Measurements from ENCODE around the gene CHST14. TPM values are rescaled to one million over a fixed set of nuclear protein-coding genes. Genes with fewer than 3 reads are reported as not detected.

Gene CHST14
- total RNA-seq (10 to 100 TPM; 13.1 to 13.3 TPM), polyA plus RNA-seq (1.7 TPM)

- no peaks in the 10 kb centered on the region for H3K27me3 ChIP-seq (ENCODE audit: insufficient read depth, low read length, poor library complexity, severe bottlenecking)
- peak; percentile 54 to 76 (median 58) for DNase-seq
- Mint-ChIP-seq H3K27me3 (no peaks in the 10 kb centered on the region), H3K4me1 (peaks cover 8 to 26% (median 16%) of the 10 kb centered on the region in 3 donors), H3K9me3 (no peaks in the 10 kb centered on the region), H3K4me3 (peak within 1 kb of the TSS; percentile 89 to 96 (median 90)), H3K36me3 (peaks cover 0 to 20% (median 0%) of the 10 kb centered on the region in 3 donors), H3K27ac (peak within 1 kb of the TSS; percentile 75 to 95 (median 88))
- ChIA-PET CTCF (interaction anchor here (1.2 to 2.0 kb wide), 2 partner anchors 13 to 30 kb away, joined by 3 to 5 read pairs; partner anchors contain the start of gene BAHD1), POLR2A (interaction anchor here (0.6 to 1.6 kb wide), 4 partner anchors 16 to 1133 kb away, joined by 4 to 6 read pairs (median 4); partner anchors contain the start of gene BAHD1)
- peak within 1 kb of the TSS; percentile 54 for H3K27ac ChIP-seq (ENCODE audit: low read depth, low read length)
- no peaks in the 10 kb centered on the region for H3K36me3 ChIP-seq (ENCODE audit: insufficient read depth, low read length)
- H3K4me1 ChIP-seq (ENCODE audit: insufficient read depth, low read length): peaks cover 27% of the 10 kb centered on the region
- H3K4me3 ChIP-seq (ENCODE audit: low read length): peak within 1 kb of the TSS; percentile 75
- no peaks in the 10 kb centered on the region for H3K9me3 ChIP-seq (ENCODE audit: low read length)
These were observed at the start of gene CHST14 for GRCh38 chr15:40470423-40471104. Gene CHST14 (plus strand): TSS chr15:40470984. CDS start chr15:40471214, 230 bp downstream.

DNA sequence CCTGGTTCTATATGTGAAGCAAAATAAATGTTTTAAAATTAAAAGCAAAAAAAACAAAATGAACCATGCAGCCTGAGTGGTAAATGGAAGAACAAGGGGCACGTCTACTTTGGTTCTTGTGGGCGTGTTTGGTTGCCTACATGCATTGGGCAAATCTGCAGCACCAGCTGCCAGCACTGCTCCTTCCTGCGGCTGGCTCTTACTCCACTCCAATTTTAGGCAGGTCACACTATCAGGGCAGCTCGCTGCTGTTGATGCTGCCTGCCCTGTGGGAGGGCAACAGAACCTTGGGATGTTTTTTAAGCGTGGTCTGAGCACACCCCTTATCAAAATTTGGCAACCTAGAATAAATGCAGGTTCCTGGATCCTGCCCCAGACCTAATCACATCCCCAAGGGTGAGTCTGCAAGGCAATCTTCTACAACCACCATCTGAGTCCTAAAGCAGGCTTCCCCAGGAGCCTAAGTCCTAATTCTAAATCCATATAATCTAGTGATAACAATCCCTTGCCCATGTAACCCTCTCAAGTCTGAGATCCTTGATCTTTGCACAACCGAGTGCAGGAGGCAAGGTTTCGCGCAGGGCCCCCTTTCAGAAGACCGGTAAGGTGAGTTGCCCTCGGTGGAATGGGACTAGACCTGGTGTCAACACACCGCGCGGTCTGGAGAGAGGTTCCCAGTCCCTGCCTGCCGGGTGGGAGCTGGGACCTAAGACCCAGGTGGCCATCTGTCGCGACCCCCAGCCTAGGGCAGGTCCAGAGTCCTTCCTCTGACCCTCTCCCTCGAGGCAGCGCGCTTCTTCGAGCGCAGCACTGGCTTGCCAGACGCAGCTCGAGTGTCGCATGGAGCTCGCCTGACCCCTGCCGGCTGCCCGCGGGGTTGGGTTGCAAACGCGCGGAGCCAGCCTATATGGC, 49.3 kb upstream of the CHST14 start:
- H3K4me3 ChIP-seq (ENCODE audit: low read length): no peak overlapping the region
- no peaks in the 10 kb centered on the region for H3K27me3 Mint-ChIP-seq

GRCh38 chr15:40424483-40425115, 46.2 kb upstream of the CHST14 start:
- H3K9me3 Mint-ChIP-seq: no peaks in the 10 kb centered on the region
- no peak for DNase-seq
- peaks cover 0 to 14% (median 2%) of the 10 kb centered on the region in 3 donors for H3K36me3 Mint-ChIP-seq
- H3K36me3 ChIP-seq (ENCODE audit: insufficient read depth, low read length): no peaks in the 10 kb centered on the region
- H3K4me3 ChIP-seq (ENCODE audit: low read length): no peak overlapping the region
- no peak overlapping the region for H3K27ac ChIP-seq (ENCODE audit: low read depth, low read length)
- H3K27me3 ChIP-seq (ENCODE audit: insufficient read depth, low read length, poor library complexity, severe bottlenecking): no peaks in the 10 kb centered on the region
- peaks cover 4% of the 10 kb centered on the region for H3K4me1 ChIP-seq (ENCODE audit: insufficient read depth, low read length)
- ChIA-PET POLR2A (interaction anchor here (0.5 kb wide), 1 partner anchor 994 kb away, joined by 5 read pairs; no protein-coding TSS in a partner anchor), CTCF (interaction anchor here (0.9 to 13.3 kb wide), 5 partner anchors 16 to 145 kb away, joined by 3 to 202 read pairs (median 6); partner anchors contain the start of genes BAHD1 and CCDC9B)
- H3K4me3 Mint-ChIP-seq: no peak overlapping the region
- H3K9me3 ChIP-seq (ENCODE audit: low read length): no peaks in the 10 kb centered on the region
- peak overlapping the region in 2 of 8 donors; percentile 2 to 40 for H3K27ac Mint-ChIP-seq
- peaks cover 6 to 10% (median 6%) of the 10 kb centered on the region in 3 donors for H3K4me1 Mint-ChIP-seq
- no peaks in the 10 kb centered on the region for H3K27me3 Mint-ChIP-seq

More for the DNA sequence above, 49.3 kb upstream of the CHST14 start:
- Histone ChIP-seq H3K27me3 (ENCODE audit: insufficient read depth, low read length, poor library complexity, severe bottlenecking) (no peaks in the 10 kb centered on the region), H3K9me3 (ENCODE audit: low read length) (no peaks in the 10 kb centered on the region), H3K36me3 (ENCODE audit: insufficient read depth, low read length) (no peaks in the 10 kb centered on the region), H3K4me1 (ENCODE audit: insufficient read depth, low read length) (peaks cover 4% of the 10 kb centered on the region), H3K27ac (ENCODE audit: low read depth, low read length) (no peak overlapping the region)
- H3K4me3 Mint-ChIP-seq: peak overlapping the region in 2 of 7 donors; percentile 5 to 16
- H3K4me1 Mint-ChIP-seq: peaks cover 6 to 10% (median 6%) of the 10 kb centered on the region in 3 donors
- no peaks in the 10 kb centered on the region for H3K9me3 Mint-ChIP-seq
- H3K27ac Mint-ChIP-seq: peak overlapping the region in 3 of 8 donors; percentile 29 to 68 (median 58)
- H3K36me3 Mint-ChIP-seq: peaks cover 0 to 25% (median 0%) of the 10 kb centered on the region in 3 donors
- DNase-seq: peak; percentile 66 to 83 (median 70)
- CTCF ChIA-PET: interaction anchor here (0.9 to 13.3 kb wide), 26 partner anchors 9 to 143 kb away, joined by 3 to 202 read pairs (median 5); partner anchors contain the start of genes BAHD1, CCDC32, CCDC9B and IVD
- POLR2A ChIA-PET: interaction anchor here (1.0 to 1.2 kb wide), 2 partner anchors 19 to 77 kb away, joined by 3 to 5 read pairs; partner anchors contain the start of gene BAHD1

- Histone ChIP-seq H3K9me3 (ENCODE audit: low read length) (no peaks in the 10 kb centered on the region), H3K27ac (ENCODE audit: low read depth, low read length) (no peak overlapping the region), H3K27me3 (ENCODE audit: insufficient read depth, low read length, poor library complexity, severe bottlenecking) (no peaks in the 10 kb centered on the region), H3K36me3 (ENCODE audit: insufficient read depth, low read length) (no peaks in the 10 kb centered on the region), H3K4me1 (ENCODE audit: insufficient read depth, low read length) (peaks cover 4% of the 10 kb centered on the region), H3K4me3 (ENCODE audit: low read length) (no peak overlapping the region)
- ChIA-PET CTCF (interaction anchor here (4.9 to 13.3 kb wide), 2 partner anchors 84 to 147 kb away, joined by 27 to 202 read pairs; partner anchors contain the start of gene CCDC9B), POLR2A (no interaction called here)
- peaks cover 6 to 10% (median 6%) of the 10 kb centered on the region in 3 donors for H3K4me1 Mint-ChIP-seq
- H3K4me3 Mint-ChIP-seq: no peak overlapping the region
- DNase-seq: no peak
- peaks cover 0 to 14% (median 4%) of the 10 kb centered on the region in 3 donors for H3K36me3 Mint-ChIP-seq
- no peaks in the 10 kb centered on the region for H3K9me3 Mint-ChIP-seq
- H3K27me3 Mint-ChIP-seq: no peaks in the 10 kb centered on the region
- H3K27ac Mint-ChIP-seq: no peak overlapping the region
These were observed 45.1 kb upstream of the CHST14 start for GRCh38 chr15:40425681-40426080.

DNA sequence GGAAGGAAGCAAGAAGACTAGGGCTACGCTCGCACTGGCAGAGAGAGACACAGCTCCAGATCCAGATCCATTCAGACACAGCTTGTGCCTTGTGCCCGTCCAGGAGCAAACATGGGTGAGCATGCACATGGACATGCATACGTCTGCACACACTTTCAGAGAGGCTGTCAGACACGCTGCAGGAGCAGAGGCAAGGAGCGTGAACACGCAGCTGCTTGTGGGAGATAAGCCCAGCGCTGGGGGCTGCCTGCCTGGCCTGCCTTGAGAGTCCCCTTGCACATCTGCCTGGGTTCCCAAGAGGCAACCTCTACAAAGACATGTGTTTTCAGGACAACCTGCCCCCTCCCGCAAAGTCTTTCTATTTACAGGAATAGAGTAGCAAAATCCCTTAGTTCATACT, 43.6 kb upstream of the CHST14 start:
- H3K27ac Mint-ChIP-seq: no peak overlapping the region
- no peaks in the 10 kb centered on the region for H3K4me1 ChIP-seq (ENCODE audit: insufficient read depth, low read length)
- H3K27me3 Mint-ChIP-seq: no peaks in the 10 kb centered on the region
- H3K4me3 ChIP-seq (ENCODE audit: low read length): no peak overlapping the region
- H3K36me3 ChIP-seq (ENCODE audit: insufficient read depth, low read length): no peaks in the 10 kb centered on the region
- H3K36me3 Mint-ChIP-seq: peaks cover 0 to 14% (median 4%) of the 10 kb centered on the region in 3 donors
- H3K27ac ChIP-seq (ENCODE audit: low read depth, low read length): no peak overlapping the region
- ChIA-PET CTCF (interaction anchor here (1.0 to 13.3 kb wide), 2 partner anchors 13 to 86 kb away, joined by 5 to 202 read pairs; partner anchors contain the start of genes BAHD1 and CCDC9B), POLR2A (no interaction called here)
- H3K4me1 Mint-ChIP-seq: no peaks in the 10 kb centered on the region
- H3K4me3 Mint-ChIP-seq: no peak overlapping the region
- H3K9me3 Mint-ChIP-seq: no peaks in the 10 kb centered on the region
- no peak for DNase-seq
- H3K9me3 ChIP-seq (ENCODE audit: low read length): no peaks in the 10 kb centered on the region
- no peaks in the 10 kb centered on the region for H3K27me3 ChIP-seq (ENCODE audit: insufficient read depth, low read length, poor library complexity, severe bottlenecking)

DNA sequence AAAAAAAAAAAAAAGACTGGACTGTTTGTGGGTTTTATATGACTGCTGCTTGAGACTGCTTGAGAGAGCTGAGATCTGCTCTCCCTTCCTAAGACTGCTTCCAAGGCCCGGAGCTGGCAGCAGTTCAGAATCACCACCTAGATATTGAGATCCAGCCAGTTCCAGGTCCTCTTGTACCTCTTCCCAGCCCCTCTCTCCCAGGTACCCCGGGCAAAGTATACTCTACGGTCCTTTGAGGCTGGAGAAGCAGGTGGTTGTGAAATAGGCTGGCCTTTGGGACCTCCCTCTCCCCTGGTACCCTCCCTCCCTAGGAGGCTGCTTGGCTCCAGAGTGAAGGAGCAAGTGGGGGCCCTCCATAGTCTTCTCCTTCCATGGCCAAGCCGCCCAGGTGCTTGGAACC, 42.6 kb upstream of the CHST14 start:
- H3K4me3 Mint-ChIP-seq: no peak overlapping the region
- H3K4me1 Mint-ChIP-seq: no peaks in the 10 kb centered on the region
- H3K36me3 ChIP-seq (ENCODE audit: insufficient read depth, low read length): no peaks in the 10 kb centered on the region
- no peaks in the 10 kb centered on the region for H3K9me3 ChIP-seq (ENCODE audit: low read length)
- ChIA-PET CTCF (interaction anchor here (0.6 to 13.3 kb wide), 3 partner anchors 11 to 87 kb away, joined by 3 to 202 read pairs (median 3); partner anchors contain the start of genes BAHD1 and CCDC9B), POLR2A (no interaction called here)
- H3K27ac ChIP-seq (ENCODE audit: low read depth, low read length): no peak overlapping the region
- H3K36me3 Mint-ChIP-seq: peaks cover 0 to 14% (median 4%) of the 10 kb centered on the region in 3 donors
- no peaks in the 10 kb centered on the region for H3K27me3 Mint-ChIP-seq
- peak overlapping the region in 1 of 8 donors; percentile 43 for H3K27ac Mint-ChIP-seq
- no peaks in the 10 kb centered on the region for H3K9me3 Mint-ChIP-seq
- H3K4me3 ChIP-seq (ENCODE audit: low read length): no peak overlapping the region
- H3K27me3 ChIP-seq (ENCODE audit: insufficient read depth, low read length, poor library complexity, severe bottlenecking): no peaks in the 10 kb centered on the region
- H3K4me1 ChIP-seq (ENCODE audit: insufficient read depth, low read length): no peaks in the 10 kb centered on the region
- no peak for DNase-seq

DNA sequence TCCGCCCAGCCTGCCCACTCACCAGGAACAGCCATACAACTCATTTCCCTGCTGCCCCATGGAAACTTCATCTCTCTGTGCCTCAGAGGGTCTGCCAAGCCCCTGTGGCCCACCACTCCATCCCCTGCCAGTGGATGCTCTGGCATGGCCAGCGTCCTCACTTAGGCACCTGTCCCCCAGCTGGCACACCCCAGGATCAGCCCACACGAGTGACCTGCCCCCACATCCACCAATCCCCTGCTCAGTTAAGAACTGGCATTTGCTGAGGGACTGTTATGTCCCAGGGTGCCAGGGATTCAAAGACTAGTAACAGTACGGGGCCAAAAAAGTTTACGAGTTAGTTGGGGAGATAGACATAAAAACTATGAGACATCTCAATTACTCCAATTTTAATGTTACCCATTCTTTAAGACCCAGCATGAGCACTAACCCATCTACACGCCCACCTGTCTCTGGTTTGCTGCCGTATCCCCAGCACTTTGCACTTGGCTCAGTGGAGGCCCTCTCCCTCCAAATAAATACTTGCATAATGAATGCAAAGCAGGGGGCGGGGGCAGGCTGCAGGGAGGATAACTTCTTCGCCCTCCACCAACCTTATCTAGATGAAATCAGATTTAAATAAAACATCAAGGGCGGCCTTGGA, 41.6 kb upstream of the CHST14 start:
- Mint-ChIP-seq H3K9me3 (no peaks in the 10 kb centered on the region), H3K27me3 (no peaks in the 10 kb centered on the region), H3K4me1 (peaks cover 0 to under 1% (median 0%) of the 10 kb centered on the region in 3 donors), H3K27ac (peak overlapping the region in 1 of 8 donors; percentile 22), H3K36me3 (peaks cover 0 to 11% (median 7%) of the 10 kb centered on the region in 3 donors), H3K4me3 (no peak overlapping the region)
- no peaks in the 10 kb centered on the region for H3K9me3 ChIP-seq (ENCODE audit: low read length)
- no peaks in the 10 kb centered on the region for H3K27me3 ChIP-seq (ENCODE audit: insufficient read depth, low read length, poor library complexity, severe bottlenecking)
- no peaks in the 10 kb centered on the region for H3K4me1 ChIP-seq (ENCODE audit: insufficient read depth, low read length)
- H3K4me3 ChIP-seq (ENCODE audit: low read length): no peak overlapping the region
- H3K36me3 ChIP-seq (ENCODE audit: insufficient read depth, low read length): no peaks in the 10 kb centered on the region
- no peak overlapping the region for H3K27ac ChIP-seq (ENCODE audit: low read depth, low read length)
- POLR2A ChIA-PET: no interaction called here
- DNase-seq: no peak
- CTCF ChIA-PET: interaction anchor here (1.4 to 13.3 kb wide), 2 partner anchors 12 to 88 kb away, joined by 3 to 202 read pairs; partner anchors contain the start of genes BAHD1 and CCDC9B

Measured in CD8-positive, alpha-beta memory T cell (primary cell).